ENCODE measurements around the gene SLC9A3.

The SLC9A3 gene

DNA sequence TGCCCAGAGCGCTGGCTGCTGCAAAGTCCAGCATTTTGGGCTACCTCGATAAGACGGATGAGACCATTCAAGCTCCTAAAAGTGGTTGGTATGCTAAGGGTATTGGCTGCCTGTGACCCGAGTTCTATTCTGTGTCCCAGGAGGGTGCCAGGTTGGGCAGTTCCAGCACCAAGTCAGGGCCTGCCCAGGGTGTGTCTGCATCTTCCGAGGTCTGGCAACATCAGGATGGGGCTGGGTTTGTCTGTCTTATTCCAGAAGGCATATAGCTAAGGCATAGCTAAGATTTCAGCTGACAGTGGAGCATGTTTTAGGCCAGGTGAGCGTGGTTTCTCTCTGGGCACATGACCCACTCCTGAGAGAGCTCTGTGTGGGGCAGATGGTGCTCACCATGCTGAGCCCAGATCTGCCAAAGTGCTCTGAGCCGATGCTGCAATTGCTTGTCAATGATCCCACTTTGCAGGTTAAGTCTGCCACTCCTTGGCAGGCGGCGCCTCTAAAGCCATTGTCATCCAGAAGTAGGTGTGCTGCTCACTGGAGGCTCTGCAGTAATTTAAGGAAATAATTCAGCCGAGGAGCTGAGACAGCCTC lies 7.8 kb downstream of the SLC9A3 start:
- in situ Hi-C loops (cut with MboI; ENCODE audit: low pct_unique_long_range_greater_than_20kb, low sequenced_read_pairs, unreplicated experiment), result no loop called here
- TF ChIP-seq, protein P1, sequence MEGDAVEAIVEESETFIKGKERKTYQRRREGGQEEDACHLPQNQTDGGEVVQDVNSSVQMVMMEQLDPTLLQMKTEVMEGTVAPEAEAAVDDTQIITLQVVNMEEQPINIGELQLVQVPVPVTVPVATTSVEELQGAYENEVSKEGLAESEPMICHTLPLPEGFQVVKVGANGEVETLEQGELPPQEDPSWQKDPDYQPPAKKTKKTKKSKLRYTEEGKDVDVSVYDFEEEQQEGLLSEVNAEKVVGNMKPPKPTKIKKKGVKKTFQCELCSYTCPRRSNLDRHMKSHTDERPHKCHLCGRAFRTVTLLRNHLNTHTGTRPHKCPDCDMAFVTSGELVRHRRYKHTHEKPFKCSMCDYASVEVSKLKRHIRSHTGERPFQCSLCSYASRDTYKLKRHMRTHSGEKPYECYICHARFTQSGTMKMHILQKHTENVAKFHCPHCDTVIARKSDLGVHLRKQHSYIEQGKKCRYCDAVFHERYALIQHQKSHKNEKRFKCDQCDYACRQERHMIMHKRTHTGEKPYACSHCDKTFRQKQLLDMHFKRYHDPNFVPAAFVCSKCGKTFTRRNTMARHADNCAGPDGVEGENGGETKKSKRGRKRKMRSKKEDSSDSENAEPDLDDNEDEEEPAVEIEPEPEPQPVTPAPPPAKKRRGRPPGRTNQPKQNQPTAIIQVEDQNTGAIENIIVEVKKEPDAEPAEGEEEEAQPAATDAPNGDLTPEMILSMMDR (IDR thresholded peaks at IDR 0.05; ENCODE audit: extremely low read depth, insufficient read depth, missing control alignments), result no peak
- no peak for DNase-seq (ENCODE audit: low spot score)

DNA sequence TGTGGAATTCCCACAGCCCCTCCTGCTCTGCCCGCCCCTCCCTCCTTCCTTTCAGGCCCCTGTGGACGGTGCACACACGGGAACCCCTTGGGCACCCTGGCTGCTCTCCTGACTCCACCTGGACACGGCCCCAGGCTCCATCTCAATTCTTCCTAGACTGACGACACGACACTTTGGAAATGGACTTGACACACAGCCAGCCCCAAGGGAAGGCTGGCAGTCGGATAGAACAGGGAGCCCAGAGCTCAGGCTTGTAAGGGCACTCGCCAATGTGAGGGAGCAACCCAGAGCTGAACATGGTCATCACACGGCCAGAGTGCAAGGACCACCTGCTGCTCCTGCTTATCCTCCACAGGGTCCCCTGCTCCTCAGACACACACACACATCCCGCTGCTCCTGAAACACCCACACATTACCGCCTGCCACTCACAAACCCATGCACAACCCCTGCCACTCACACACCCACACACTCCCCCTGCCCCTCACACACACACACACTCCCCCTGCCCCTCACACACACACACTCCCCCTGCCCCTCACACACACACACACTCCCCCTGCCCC lies 8.9 kb downstream of the SLC9A3 start:
- TF ChIP-seq, protein P1 (IDR thresholded peaks at IDR 0.05; ENCODE audit: extremely low read depth, insufficient read depth, missing control alignments), result no peak
- DNase-seq (ENCODE audit: low spot score), result no peak
- in situ Hi-C loops (cut with MboI; ENCODE audit: low pct_unique_long_range_greater_than_20kb, low sequenced_read_pairs, unreplicated experiment), result no loop called here

DNA sequence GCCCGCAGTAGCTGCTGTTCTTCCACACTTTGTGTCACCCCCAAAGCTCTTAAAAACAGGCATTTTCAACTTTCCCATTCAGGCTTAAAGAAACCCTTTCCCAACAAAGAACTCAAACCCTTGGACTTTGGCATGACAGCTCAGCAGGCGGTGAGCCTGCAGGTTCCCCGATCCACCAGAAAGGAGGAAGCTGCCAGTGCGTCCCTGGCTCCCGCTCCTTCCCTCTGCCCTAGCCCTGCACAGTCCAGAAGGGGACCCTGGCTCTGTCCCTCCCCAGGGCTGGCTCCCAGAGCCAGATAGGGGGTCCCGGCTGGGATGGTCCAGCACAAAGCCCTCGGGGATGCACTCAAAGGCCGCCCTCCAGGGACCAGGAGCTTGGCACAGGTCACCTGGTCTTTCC lies 9.6 kb downstream of the SLC9A3 start:
- in situ Hi-C loops (cut with MboI; ENCODE audit: low pct_unique_long_range_greater_than_20kb, low sequenced_read_pairs, unreplicated experiment), result no loop called here
- no peak for DNase-seq (ENCODE audit: low spot score)
- TF ChIP-seq, protein P1 (IDR thresholded peaks at IDR 0.05; ENCODE audit: extremely low read depth, insufficient read depth, missing control alignments), result no peak

DNA sequence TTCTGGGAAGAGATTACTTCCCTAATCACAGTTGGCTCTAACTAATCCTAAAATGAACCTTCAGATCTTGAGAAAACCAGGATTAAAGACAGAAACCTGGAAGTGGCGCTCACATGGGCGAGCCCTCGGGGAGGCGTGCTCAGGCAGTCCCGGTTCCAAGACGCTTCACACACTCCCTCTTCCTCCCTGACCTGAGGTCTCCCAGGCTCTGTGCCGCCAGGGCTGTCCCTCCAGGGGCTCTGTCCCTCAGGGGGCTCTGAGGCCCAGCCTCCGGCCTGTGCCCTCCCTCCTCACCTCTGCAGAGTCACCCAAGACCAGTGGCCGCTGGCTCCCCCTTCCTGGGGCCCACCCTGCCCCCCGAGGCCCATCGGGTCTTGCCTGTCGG lies 10.2 kb downstream of the SLC9A3 start:
- no peak for DNase-seq (ENCODE audit: low spot score)
- in situ Hi-C loops (cut with MboI; ENCODE audit: low pct_unique_long_range_greater_than_20kb, low sequenced_read_pairs, unreplicated experiment), result no loop called here
- TF ChIP-seq, protein P1 (IDR thresholded peaks at IDR 0.05; ENCODE audit: extremely low read depth, insufficient read depth, missing control alignments), result no peak

DNA sequence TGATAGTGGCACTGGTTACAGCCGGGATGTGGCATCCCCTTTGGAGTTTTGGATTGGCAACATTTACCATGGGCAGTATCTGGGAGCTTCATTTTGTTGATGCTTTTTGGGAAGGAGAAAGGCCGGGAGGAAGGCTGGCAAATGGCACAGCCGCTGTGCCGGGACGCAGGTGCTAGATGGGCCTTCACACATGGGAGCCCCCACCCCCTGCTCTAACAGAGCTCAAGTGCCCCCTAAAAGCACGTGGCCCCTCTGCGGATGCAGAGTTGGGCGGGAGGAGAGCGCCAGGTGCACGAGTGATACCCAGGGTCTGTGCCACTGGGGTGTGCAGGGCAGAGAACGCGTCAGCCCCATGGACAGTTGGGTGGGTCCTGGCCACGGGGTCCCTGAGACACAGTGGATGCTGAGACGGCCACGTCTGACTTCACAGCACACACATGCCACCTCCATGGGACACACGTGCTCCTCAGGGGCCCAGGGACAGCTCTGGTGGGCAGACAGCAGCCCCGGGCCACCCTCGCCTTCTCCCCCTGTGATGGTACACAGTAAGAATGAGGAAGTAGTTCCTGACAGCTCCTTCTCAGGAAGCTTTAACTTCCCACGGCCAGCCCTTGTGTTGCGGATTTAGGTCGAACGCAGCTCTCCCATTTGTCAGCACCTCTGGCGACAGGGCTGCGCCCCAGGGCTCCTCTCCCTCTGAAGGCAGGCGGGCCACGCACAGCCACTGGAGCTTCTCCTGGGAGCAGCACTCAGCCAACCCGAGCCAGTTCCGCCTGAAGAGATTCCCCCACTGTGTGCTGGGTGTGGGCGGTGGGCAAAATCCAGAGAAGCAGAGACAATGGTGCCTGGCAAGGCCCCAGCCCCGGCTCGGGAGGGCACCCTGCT lies 10.8 kb downstream of the SLC9A3 start:
- in situ Hi-C loops (cut with MboI; ENCODE audit: low pct_unique_long_range_greater_than_20kb, low sequenced_read_pairs, unreplicated experiment), result no loop called here
- no peak for DNase-seq (ENCODE audit: low spot score)
- TF ChIP-seq, protein P1 (IDR thresholded peaks at IDR 0.05; ENCODE audit: extremely low read depth, insufficient read depth, missing control alignments), result no peak

DNA sequence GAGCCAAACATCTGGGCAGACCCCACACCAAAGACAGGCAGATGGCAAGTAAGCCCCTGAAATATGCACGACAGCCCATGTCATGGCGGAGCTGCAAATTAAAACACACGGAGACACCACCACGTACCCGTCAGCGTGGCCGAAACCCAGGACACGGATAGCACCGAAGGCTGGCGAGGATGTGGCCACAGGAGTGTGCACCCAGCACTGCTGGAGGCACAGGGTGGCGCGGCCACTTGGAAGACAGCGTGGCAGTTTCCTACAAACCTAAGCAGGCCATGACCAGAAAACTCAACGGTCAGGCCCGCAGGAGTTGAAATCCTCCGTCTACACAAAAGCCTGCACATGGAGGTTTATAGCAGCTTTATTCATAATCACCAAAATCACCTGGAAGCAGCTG lies 12.8 kb downstream of the SLC9A3 start:
- in situ Hi-C loops (cut with MboI; ENCODE audit: low pct_unique_long_range_greater_than_20kb, low sequenced_read_pairs, unreplicated experiment), result no loop called here
- DNase-seq (ENCODE audit: low spot score), result no peak
- TF ChIP-seq, protein P1 (IDR thresholded peaks at IDR 0.05; ENCODE audit: extremely low read depth, insufficient read depth, missing control alignments), result no peak

Measured in GM13977 (cell line).